ENCODE data around the gene GPR171. TPM values are rescaled to one million over a fixed set of nuclear protein-coding genes. Genes with fewer than 3 reads are reported as not detected.
A peak's percentile ranks its signal among the peaks of the same experiment; 100 is the strongest.

GPR171 gene
- total and polyA plus RNA-seq, 2 donors (not counting 1 experiment from before 2014, with no cell fraction given): not detected

DNA sequence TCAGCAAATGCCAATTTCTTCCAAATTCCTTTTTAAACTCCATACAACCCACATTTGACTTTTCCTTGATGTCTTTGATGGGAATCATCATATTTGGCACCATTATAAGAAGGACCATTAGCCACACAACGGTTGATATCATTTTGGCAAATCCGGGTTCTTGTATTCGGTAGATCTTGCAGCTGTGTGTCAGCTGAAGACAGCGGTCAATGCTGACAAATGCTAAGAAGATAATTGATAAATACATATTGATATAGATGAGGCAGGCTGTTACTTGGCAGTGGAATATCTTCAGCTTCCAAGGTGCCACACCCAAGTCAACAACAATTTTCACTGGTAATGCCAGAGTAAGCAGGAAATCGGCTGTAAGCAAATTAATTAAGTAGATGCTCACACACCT lies 4.2 kb downstream of the GPR171 start:
- H4K20me1 ChIP-seq (ENCODE audit: control insufficient read depth, extremely low read depth, insufficient read depth, low read length): no peaks in the 10 kb centered on the region
- no peaks in the 10 kb centered on the region for H3K36me3 ChIP-seq (ENCODE audit: control insufficient read depth, insufficient read depth, low read length)
- no peak for DNase-seq (ENCODE audit: low read depth in 2 of 2)
- no peak overlapping the region for H3K4me2 ChIP-seq (ENCODE audit: extremely low read depth, insufficient read depth, low read length)
- H3K9ac ChIP-seq (ENCODE audit: insufficient read depth, low read length): no peak overlapping the region
- no peaks in the 10 kb centered on the region for H3K4me1 ChIP-seq (ENCODE audit: control insufficient read depth, extremely low read depth, insufficient read depth, low read length)
- no peak overlapping the region for H3K4me3 ChIP-seq (replicated peaks in 1 of 4; ENCODE audit: control extremely low read depth in 1 of 4, insufficient read depth in 1 of 4, low read depth in 3 of 4, low read length in 4 of 4)
- no peak overlapping the region for H2AFZ ChIP-seq (ENCODE audit: low read length)
- TF ChIP-seq, protein P1, sequence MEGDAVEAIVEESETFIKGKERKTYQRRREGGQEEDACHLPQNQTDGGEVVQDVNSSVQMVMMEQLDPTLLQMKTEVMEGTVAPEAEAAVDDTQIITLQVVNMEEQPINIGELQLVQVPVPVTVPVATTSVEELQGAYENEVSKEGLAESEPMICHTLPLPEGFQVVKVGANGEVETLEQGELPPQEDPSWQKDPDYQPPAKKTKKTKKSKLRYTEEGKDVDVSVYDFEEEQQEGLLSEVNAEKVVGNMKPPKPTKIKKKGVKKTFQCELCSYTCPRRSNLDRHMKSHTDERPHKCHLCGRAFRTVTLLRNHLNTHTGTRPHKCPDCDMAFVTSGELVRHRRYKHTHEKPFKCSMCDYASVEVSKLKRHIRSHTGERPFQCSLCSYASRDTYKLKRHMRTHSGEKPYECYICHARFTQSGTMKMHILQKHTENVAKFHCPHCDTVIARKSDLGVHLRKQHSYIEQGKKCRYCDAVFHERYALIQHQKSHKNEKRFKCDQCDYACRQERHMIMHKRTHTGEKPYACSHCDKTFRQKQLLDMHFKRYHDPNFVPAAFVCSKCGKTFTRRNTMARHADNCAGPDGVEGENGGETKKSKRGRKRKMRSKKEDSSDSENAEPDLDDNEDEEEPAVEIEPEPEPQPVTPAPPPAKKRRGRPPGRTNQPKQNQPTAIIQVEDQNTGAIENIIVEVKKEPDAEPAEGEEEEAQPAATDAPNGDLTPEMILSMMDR (conservative IDR thresholded peaks at IDR 0.05 in 1 of 2, IDR thresholded peaks at IDR 0.05 in 1 of 2; ENCODE audit: low read depth in 1 of 2, low read length in 2 of 2): no peak
- TF ChIP-seq EZH2 (IDR thresholded peaks at IDR 0.05; ENCODE audit: low read length, missing control alignments): no peak
- no peak overlapping the region for H3K27ac ChIP-seq (ENCODE audit: insufficient read depth, low read length)
- no peaks in the 10 kb centered on the region for H3K79me2 ChIP-seq (ENCODE audit: control insufficient read depth, insufficient read depth, low read length)
- H3K27me3 ChIP-seq (ENCODE audit: control insufficient read depth, insufficient read depth, low read length): no peaks in the 10 kb centered on the region
- no peaks in the 10 kb centered on the region for H3K9me3 ChIP-seq (ENCODE audit: control insufficient read depth, insufficient read depth, low read depth, low read length)

DNA sequence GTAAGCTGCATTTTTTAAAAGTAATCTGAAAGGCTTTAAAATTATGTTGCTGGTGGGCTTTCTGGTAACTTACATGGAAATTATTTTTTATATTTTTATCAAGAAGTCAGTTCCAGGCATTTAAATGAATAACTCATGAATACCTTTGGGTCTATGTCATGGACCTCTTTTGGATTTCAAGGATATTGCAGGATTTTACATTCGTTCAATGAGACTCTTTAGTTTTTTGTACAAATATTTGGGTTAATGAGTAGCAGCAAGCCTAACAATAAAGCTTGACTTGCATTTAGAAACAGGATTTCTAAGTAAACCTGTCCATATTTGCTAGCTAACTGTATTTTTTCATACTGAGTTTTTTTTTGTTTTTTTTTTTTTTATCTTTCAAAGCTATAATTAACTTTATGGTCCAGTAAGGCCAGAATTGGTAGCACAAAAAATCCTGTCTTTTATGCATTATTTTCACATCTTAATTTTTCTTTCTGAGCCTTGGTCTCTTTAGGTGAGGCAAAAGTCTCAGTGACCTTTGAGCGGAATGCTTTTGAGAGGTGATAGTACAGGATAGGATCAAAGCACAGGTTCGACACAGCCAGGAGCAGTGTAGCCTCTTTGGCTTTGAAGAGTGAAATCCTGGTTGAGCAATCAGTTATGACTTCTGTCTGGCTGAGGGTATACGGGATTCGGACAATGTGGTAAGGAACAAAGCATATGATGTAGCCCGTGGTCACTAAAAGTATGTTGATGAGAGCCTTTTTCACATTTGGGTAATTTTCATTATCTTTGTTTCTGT lies 4.8 kb downstream of the GPR171 start:
- TF ChIP-seq, protein P1 (conservative IDR thresholded peaks at IDR 0.05 in 1 of 2, IDR thresholded peaks at IDR 0.05 in 1 of 2; ENCODE audit: low read depth in 1 of 2, low read length in 2 of 2): no peak
- no peak for TF ChIP-seq EZH2 (IDR thresholded peaks at IDR 0.05; ENCODE audit: low read length, missing control alignments)
- DNase-seq (ENCODE audit: low read depth in 2 of 2): peak; percentile 53 to 64
- H3K9me3 ChIP-seq (ENCODE audit: control insufficient read depth, insufficient read depth, low read depth, low read length): no peaks in the 10 kb centered on the region
- H3K4me3 ChIP-seq (replicated peaks in 1 of 4; ENCODE audit: control extremely low read depth in 1 of 4, insufficient read depth in 1 of 4, low read depth in 3 of 4, low read length in 4 of 4): no peak overlapping the region
- no peak overlapping the region for H3K4me2 ChIP-seq (ENCODE audit: extremely low read depth, insufficient read depth, low read length)
- no peaks in the 10 kb centered on the region for H3K79me2 ChIP-seq (ENCODE audit: control insufficient read depth, insufficient read depth, low read length)
- H3K27ac ChIP-seq (ENCODE audit: insufficient read depth, low read length): no peak overlapping the region
- H4K20me1 ChIP-seq (ENCODE audit: control insufficient read depth, extremely low read depth, insufficient read depth, low read length): no peaks in the 10 kb centered on the region
- no peak overlapping the region for H3K9ac ChIP-seq (ENCODE audit: insufficient read depth, low read length)
- no peak overlapping the region for H2AFZ ChIP-seq (ENCODE audit: low read length)
- no peaks in the 10 kb centered on the region for H3K4me1 ChIP-seq (ENCODE audit: control insufficient read depth, extremely low read depth, insufficient read depth, low read length)
- no peaks in the 10 kb centered on the region for H3K36me3 ChIP-seq (ENCODE audit: control insufficient read depth, insufficient read depth, low read length)
- no peaks in the 10 kb centered on the region for H3K27me3 ChIP-seq (ENCODE audit: control insufficient read depth, insufficient read depth, low read length)

GRCh38 chr3:151197228-151197627 lies 5.8 kb downstream of the GPR171 start:
- Histone ChIP-seq H3K27me3 (ENCODE audit: control insufficient read depth, insufficient read depth, low read length) (no peaks in the 10 kb centered on the region), H3K27ac (ENCODE audit: insufficient read depth, low read length) (no peak overlapping the region), H3K4me1 (ENCODE audit: control insufficient read depth, extremely low read depth, insufficient read depth, low read length) (no peaks in the 10 kb centered on the region), H3K9me3 (ENCODE audit: control insufficient read depth, insufficient read depth, low read depth, low read length) (no peaks in the 10 kb centered on the region), H3K4me3 (replicated peaks in 1 of 4; ENCODE audit: control extremely low read depth in 1 of 4, insufficient read depth in 1 of 4, low read depth in 3 of 4, low read length in 4 of 4) (no peak overlapping the region), H3K9ac (ENCODE audit: insufficient read depth, low read length) (no peak overlapping the region), H4K20me1 (ENCODE audit: control insufficient read depth, extremely low read depth, insufficient read depth, low read length) (no peaks in the 10 kb centered on the region), H2AFZ (ENCODE audit: low read length) (no peak overlapping the region), H3K36me3 (ENCODE audit: control insufficient read depth, insufficient read depth, low read length) (no peaks in the 10 kb centered on the region), H3K4me2 (ENCODE audit: extremely low read depth, insufficient read depth, low read length) (no peak overlapping the region), H3K79me2 (ENCODE audit: control insufficient read depth, insufficient read depth, low read length) (no peaks in the 10 kb centered on the region)
- TF ChIP-seq, protein P1 (conservative IDR thresholded peaks at IDR 0.05 in 1 of 2, IDR thresholded peaks at IDR 0.05 in 1 of 2; ENCODE audit: low read depth in 1 of 2, low read length in 2 of 2): no peak
- no peak for TF ChIP-seq EZH2 (IDR thresholded peaks at IDR 0.05; ENCODE audit: low read length, missing control alignments)
- no peak for DNase-seq (ENCODE audit: low read depth in 2 of 2)

All from fibroblast of lung (primary cell).